HEK293 (cell line): ENCODE results near the gene CHRNA5.

Source experiments
- REPIN1 ChIP-seq: fragments of 450-650 bp; formaldehyde crosslinking; IDR thresholded peaks from 2 replicates; pipeline ENCODE4 v1.5.1; 2017; ENCODE audit warnings: missing biosample characterization, missing genetic modification characterization, low read depth
- ZFP3 ChIP-seq: fragments of 450-650 bp; formaldehyde crosslinking; IDR thresholded peaks from 2 replicates; pipeline ENCODE4 v1.5.1; 2016; ENCODE audit warnings: low read depth, missing biosample characterization, missing genetic modification characterization
- ZNF121 ChIP-seq: fragments of 450-650 bp; formaldehyde crosslinking; IDR thresholded peaks from 2 replicates; pipeline ENCODE4 v1.5.1; 2016; ENCODE audit warnings: missing biosample characterization, missing genetic modification characterization
- ZNF23 ChIP-seq: fragments of 450-650 bp; formaldehyde crosslinking; IDR thresholded peaks from 2 replicates; pipeline ENCODE4 v1.5.1; 2016; ENCODE audit warnings: missing biosample characterization, missing genetic modification characterization, borderline replicate concordance
- ZNF501 ChIP-seq: fragments of 450-650 bp; formaldehyde crosslinking; IDR thresholded peaks from 2 replicates; pipeline ENCODE4 v1.5.1; 2016; ENCODE audit warnings: missing biosample characterization, missing genetic modification characterization
- ZNF513 ChIP-seq: fragments of 450-650 bp; IDR thresholded peaks from 2 replicates; pipeline ENCODE4 v1.5.1; 2018; ENCODE audit warnings: missing biosample characterization, missing genetic modification characterization
- ZNF530 ChIP-seq: fragments of 450-650 bp; formaldehyde crosslinking; IDR thresholded peaks from 2 replicates; pipeline ENCODE4 v1.5.1; 2016; ENCODE audit warnings: low read depth, missing biosample characterization, missing genetic modification characterization
- ZNF596 ChIP-seq: fragments of 450-650 bp; IDR thresholded peaks from 2 replicates; pipeline ENCODE4 v1.5.0; 2018; ENCODE audit warnings: missing biosample characterization, mild to moderate bottlenecking, missing genetic modification characterization, moderate library complexity
- ZNF629 ChIP-seq: fragments of 450-650 bp; formaldehyde crosslinking; IDR thresholded peaks from 2 replicates; pipeline ENCODE4 v1.5.1; 2017; ENCODE audit warnings: missing biosample characterization, missing genetic modification characterization
- ZNF664 ChIP-seq: fragments of 450-650 bp; formaldehyde crosslinking; IDR thresholded peaks from 2 replicates; pipeline ENCODE4 v1.5.1; 2016; ENCODE audit warnings: missing biosample characterization, missing genetic modification characterization
- TF ChIP-seq, protein P1 (sequence below): fragments of 450-650 bp; formaldehyde crosslinking; IDR thresholded peaks from 2 replicates; pipeline ENCODE4 v1.5.1; 2016; ENCODE audit warnings: missing biosample characterization, missing genetic modification characterization

GRCh38 chr15:78629031-78629715 is 63.9 kb downstream of the CHRNA5 start:
- no peak for TF ChIP-seq ZNF23 (tag by site-specific recombination)
- TF ChIP-seq, protein P1, sequence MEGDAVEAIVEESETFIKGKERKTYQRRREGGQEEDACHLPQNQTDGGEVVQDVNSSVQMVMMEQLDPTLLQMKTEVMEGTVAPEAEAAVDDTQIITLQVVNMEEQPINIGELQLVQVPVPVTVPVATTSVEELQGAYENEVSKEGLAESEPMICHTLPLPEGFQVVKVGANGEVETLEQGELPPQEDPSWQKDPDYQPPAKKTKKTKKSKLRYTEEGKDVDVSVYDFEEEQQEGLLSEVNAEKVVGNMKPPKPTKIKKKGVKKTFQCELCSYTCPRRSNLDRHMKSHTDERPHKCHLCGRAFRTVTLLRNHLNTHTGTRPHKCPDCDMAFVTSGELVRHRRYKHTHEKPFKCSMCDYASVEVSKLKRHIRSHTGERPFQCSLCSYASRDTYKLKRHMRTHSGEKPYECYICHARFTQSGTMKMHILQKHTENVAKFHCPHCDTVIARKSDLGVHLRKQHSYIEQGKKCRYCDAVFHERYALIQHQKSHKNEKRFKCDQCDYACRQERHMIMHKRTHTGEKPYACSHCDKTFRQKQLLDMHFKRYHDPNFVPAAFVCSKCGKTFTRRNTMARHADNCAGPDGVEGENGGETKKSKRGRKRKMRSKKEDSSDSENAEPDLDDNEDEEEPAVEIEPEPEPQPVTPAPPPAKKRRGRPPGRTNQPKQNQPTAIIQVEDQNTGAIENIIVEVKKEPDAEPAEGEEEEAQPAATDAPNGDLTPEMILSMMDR: no peak
- TF ChIP-seq ZFP3 (tag by site-specific recombination): no peak
- no peak for TF ChIP-seq ZNF596
- no peak for TF ChIP-seq ZNF513 (tag by site-specific recombination)
- TF ChIP-seq REPIN1 (tag by site-specific recombination): no peak
- no peak for TF ChIP-seq ZNF501 (tag by site-specific recombination)
- no peak for TF ChIP-seq ZNF664 (tag by site-specific recombination)
- no peak for TF ChIP-seq ZNF629 (tag by site-specific recombination)
- no peak for TF ChIP-seq ZNF530 (tag by site-specific recombination)
- TF ChIP-seq ZNF121 (tag by site-specific recombination): no peak
